K562 (cell line): ENCODE data around the gene ACAT2. TPM values are rescaled to one million over a fixed set of nuclear protein-coding genes. Genes with fewer than 3 reads are reported as not detected.

Experiments used
- ATAC-seq: fragments of 200-7000 bp; cut with Tn5 transposase; 3 replicates; pipeline ENCODE4 v1.9.1; 2020; ENCODE audit warnings: moderate library complexity
- BruUV-seq: library from RNA; stranded (reverse); fragments of 400-500 nt; replicated peaks from 2 replicates; lab custom pipeline; 2021; lab: Mats Ljungman, UMichigan
- CTCF ChIA-PET: fragments of 300-600 bp; formaldehyde crosslinking; extraction: SDS; loops from one replicate; lab custom pipeline; 2021; ENCODE audit warnings: low intra/inter-chr PET ratio; lab: Yijun Ruan, JAX
- POLR2A ChIA-PET: fragments of 300-600, 350-650 bp; sonication (Branson Sonifier 250); formaldehyde crosslinking; extraction: SDS; loops from one replicate; lab custom pipeline; 2021; ENCODE audit warnings: antibody characterized with exemption, inconsistent platforms; lab: Yijun Ruan, JAX
- DNase-seq, 4 experiments: peaks; one replicate each; pipeline versions ENCODE4 v3.0.0 to v3.0.0-alpha.2; 2011 to 2018; ENCODE audit warnings: low spot score in 3 of 4, mixed read lengths in 3 of 4; ENCODE audit errors: extremely low read depth in 1 of 4
- FAIRE-seq: peaks from 2 replicates; lab custom pipeline; 2011; peaks lifted over from hg19 to GRCh38; lab: Jason Lieb, UNC
- H2AFZ ChIP-seq: 2 replicates; pipeline ENCODE4 v1.6.0; 2011; ENCODE audit warnings: low read depth, low read length, control low read depth, inconsistent platforms
- H3K27ac ChIP-seq: fragments of 200-600 bp; 3 replicates; pipeline ENCODE4 v1.8.0; 2011; ENCODE audit warnings: low read depth, mild to moderate bottlenecking, control low read depth, inconsistent platforms, low read length, moderate library complexity, mixed read lengths; ENCODE audit errors: extremely low read depth
- H3K27me3 ChIP-seq, 2 experiments: fragments of 300-600 bp in 1 of 2; 2 replicates in 1 of 2; 3 replicates in 1 of 2; pipeline versions ENCODE4 v1.6.0 to v1.8.0; 2011; ENCODE audit warnings: inconsistent platforms in 2 of 2, low read length in 2 of 2, mild to moderate bottlenecking in 1 of 2, mixed read lengths in 1 of 2, moderate library complexity in 1 of 2; ENCODE audit not compliant: control insufficient read depth in 2 of 2, insufficient read depth in 2 of 2
- H3K36me3 ChIP-seq: fragments of 300-600 bp; 3 replicates; pipeline ENCODE4 v1.8.0; 2011; ENCODE audit warnings: mild to moderate bottlenecking, low read length, inconsistent platforms; ENCODE audit not compliant: control insufficient read depth, insufficient read depth
- H3K4me1 ChIP-seq, 2 experiments: fragments of 200-600 bp in 1 of 2; replicated peaks in 1 of 2; 2 replicates in 1 of 2; 3 replicates in 1 of 2; pipeline versions ENCODE4 v1.5.1 to v1.8.0; 2011; ENCODE audit warnings: inconsistent platforms in 2 of 2, low read length in 2 of 2, mild to moderate bottlenecking in 1 of 2, mixed read lengths in 1 of 2, moderate library complexity in 1 of 2; ENCODE audit not compliant: control insufficient read depth in 2 of 2, insufficient read depth in 2 of 2
- H3K4me2 ChIP-seq: 2 replicates; pipeline ENCODE4 v1.6.1; 2011; ENCODE audit warnings: low read length, control low read depth, inconsistent platforms, mixed read lengths; ENCODE audit not compliant: insufficient read depth
- H3K4me3 ChIP-seq: fragments of 200-600 bp; sonication (generic), shearing (Covaris generic); 2 replicates; pipeline ENCODE4 v1.5.1; 2016; ENCODE audit warnings: control low read depth, inconsistent platforms
- H3K79me2 ChIP-seq: fragments of 200-600 bp; 3 replicates; pipeline ENCODE4 v1.8.0; 2011; ENCODE audit warnings: low read length, inconsistent platforms; ENCODE audit not compliant: control insufficient read depth, insufficient read depth
- H3K9ac ChIP-seq, 2 experiments: 2 replicates each; pipeline versions ENCODE4 v1.6.0 to v1.6.1; 2011; ENCODE audit warnings: low read depth in 2 of 2, low read length in 2 of 2, control low read depth in 1 of 2, inconsistent platforms in 1 of 2, mild to moderate bottlenecking in 1 of 2, mixed read lengths in 1 of 2; ENCODE audit not compliant: insufficient read depth in 1 of 2
- H3K9me1 ChIP-seq: one replicate; pipeline ENCODE4 v1.6.0; 2011; ENCODE audit warnings: inconsistent platforms, mild to moderate bottlenecking, low read length, moderate library complexity; ENCODE audit not compliant: control insufficient read depth, insufficient read depth
- H3K9me3 ChIP-seq: replicated peaks from 2 replicates; pipeline ENCODE4 v1.5.1; 2011; ENCODE audit warnings: low read depth, low read length, inconsistent platforms; ENCODE audit not compliant: control insufficient read depth, insufficient read depth
- H4K20me1 ChIP-seq: replicated peaks from 2 replicates; pipeline ENCODE4 v1.6.1; 2011; ENCODE audit warnings: low read length, inconsistent platforms, mixed read lengths; ENCODE audit not compliant: control insufficient read depth, insufficient read depth
- BACH1 ChIP-seq: fragments of 200-800 bp; sonication (Bioruptor generic); IDR thresholded peaks from 2 replicates; pipeline ENCODE4 v1.6.1; 2016; ENCODE audit warnings: missing genetic modification characterization, missing compliant biosample characterization
- DPF2 ChIP-seq: fragments of 450-650 bp; IDR thresholded peaks from 2 replicates; pipeline ENCODE4 v1.6.1; 2016
- MCM2 ChIP-seq: fragments of 450-650 bp; IDR thresholded peaks from 2 replicates; pipeline ENCODE4 v1.6.1; 2017; ENCODE audit warnings: low read depth, mild to moderate bottlenecking
- NFATC3 ChIP-seq: fragments of 450-650 bp; IDR thresholded peaks from 2 replicates; pipeline ENCODE4 v1.6.1; 2017; ENCODE audit warnings: mild to moderate bottlenecking
- ZC3H4 ChIP-seq: sonication (generic); formaldehyde crosslinking; IDR thresholded peaks from 2 replicates; pipeline ENCODE4 v1.9.0; 2021; ENCODE audit warnings: missing genetic modification reagents, borderline replicate concordance
- ZNF324 ChIP-seq: fragments of 250-450 bp; sonication (Bioruptor Pico); IDR thresholded peaks from 2 replicates; pipeline ENCODE4 v1.4.0; 2020; ENCODE audit warnings: mild to moderate bottlenecking
- ZNF431 ChIP-seq: sonication (generic); formaldehyde crosslinking; IDR thresholded peaks from 2 replicates; pipeline ENCODE4 v1.8.0; 2022; ENCODE audit warnings: mild to moderate bottlenecking, missing genetic modification reagents
- WGBS: fragments of 100-300 bp; shearing (Covaris generic); methylation state at CpG from one replicate; pipeline ENCODE4 v1.1.6; 2016; ENCODE audit warnings: low coverage, mixed read lengths; ENCODE audit not compliant: insufficient coverage; ENCODE audit errors: missing lambda C conversion rate; 5-methylcytosine and 5-hydroxymethylcytosine counted together
- in situ Hi-C: fragments of 300-500 bp; cut with MboI; formaldehyde crosslinking; loops from 4 replicates; pipeline ENCODE4 v1.15.0; 2018; ENCODE audit warnings: inconsistent platforms, mixed read lengths
- intact Hi-C: fragments of 100-400 bp; cut with micrococcal nuclease; formaldehyde crosslinking; loops from 2 replicates; pipeline ENCODE4 v1.14.2; 2022
- polyA plus RNA-seq, 8 experiments: library from polyadenylated mRNA; depleted of rRNA in 4 of 8; stranded (reverse) in 5 of 8; unstranded in 3 of 8; fragments of >200 nt; fragmentation: Nextera tagmentation in 2 of 8; fragmentation: Illumina TruSeq in 1 of 8; extraction: Ambion mirVana in 2 of 8; extraction: Trizol in 1 of 8; gene quantifications; 2 replicates each; pipeline versions ENCODE4 v1.2.1 to v1.2.3, GENCODE V29; 2011 to 2014; ENCODE audit warnings: inconsistent platforms in 1 of 8, missing spikeins in 1 of 8
- total RNA-seq, 7 experiments: library from RNA; depleted of rRNA in 6 of 7; stranded (reverse); fragments of >200 nt in 6 of 7; fragmentation: Illumina TruSeq in 2 of 7; extraction: Trizol in 2 of 7; gene quantifications; 2 replicates each; pipeline versions ENCODE4 v1.2.1 to v1.2.3, GENCODE V29; 2011 to 2021; ENCODE audit warnings: low replicate concordance in 1 of 7
- TF ChIP-seq, protein P1 (sequence below): sonication (generic); formaldehyde crosslinking; IDR thresholded peaks from 2 replicates; pipeline ENCODE4 v1.8.0; 2022; ENCODE audit warnings: mild to moderate bottlenecking, missing genetic modification reagents
- TF ChIP-seq, protein P2 (sequence below), 2 experiments: fragments of 450-650 bp; formaldehyde crosslinking in 1 of 2; IDR thresholded peaks; 2 replicates each; pipeline versions ENCODE4 v1.4.0 to v1.6.1; 2014 to 2020; ENCODE audit warnings: mild to moderate bottlenecking in 2 of 2, borderline replicate concordance in 1 of 2, low read depth in 1 of 2

ACAT2 gene
- total and polyA plus RNA-seq, 9 of the 15 experiments (the other 6 are each of a cell fraction or from before 2014, with no cell fraction given) = 63.0 to 309 (median 144) TPM

DNA sequence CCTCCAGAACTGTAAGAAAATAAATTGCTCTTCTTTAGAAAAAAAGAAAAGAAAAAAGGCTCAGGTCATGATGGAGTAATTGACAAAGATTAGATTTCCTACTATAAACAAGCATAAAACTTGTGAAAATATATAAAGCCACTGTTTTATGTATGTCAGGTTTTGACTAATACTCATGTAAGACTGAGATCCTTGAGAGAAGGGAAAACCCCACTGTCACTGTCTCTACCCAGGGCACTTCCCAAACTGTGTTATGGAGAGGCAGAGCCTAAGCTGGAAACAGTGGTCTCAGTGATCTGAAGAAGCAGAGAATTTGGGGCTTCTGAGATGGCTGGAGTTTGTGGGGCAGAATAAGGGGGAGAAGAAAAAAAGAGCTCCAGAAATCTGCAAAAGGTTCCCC lies 7.6 kb downstream of the ACAT2 start (continued):
- TF ChIP-seq ZC3H4 (CRISPR knock-in tag) (no peak), ZNF324 (CRISPR knock-in tag) (no peak)
- TF ChIP-seq, protein P1, sequence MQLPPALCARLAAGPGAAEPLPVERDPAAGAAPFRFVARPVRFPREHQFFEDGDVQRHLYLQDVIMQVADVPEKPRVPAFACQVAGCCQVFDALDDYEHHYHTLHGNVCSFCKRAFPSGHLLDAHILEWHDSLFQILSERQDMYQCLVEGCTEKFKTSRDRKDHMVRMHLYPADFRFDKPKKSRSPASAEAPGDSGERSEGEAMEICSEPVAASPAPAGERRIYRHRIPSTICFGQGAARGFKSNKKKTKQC = no peak

DNA sequence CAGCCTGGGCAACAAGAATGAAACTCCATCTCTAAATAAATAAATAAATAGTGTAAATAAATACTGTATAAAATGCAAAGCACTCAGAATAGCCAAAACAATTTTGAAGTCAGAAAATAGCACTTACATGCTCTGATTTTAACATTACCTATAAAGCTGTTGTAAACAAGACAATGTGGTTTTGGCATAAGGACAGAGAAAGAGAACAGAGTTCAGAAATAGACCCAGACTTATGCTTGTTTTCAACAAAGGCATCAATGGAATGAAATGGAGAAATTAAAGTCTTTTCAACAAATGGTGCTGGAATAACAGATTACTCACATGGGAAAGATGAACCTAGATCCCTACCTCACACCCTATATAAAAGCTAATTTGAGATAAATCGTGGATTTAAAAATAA lies 10.4 kb downstream of the ACAT2 start:
- ATAC-seq (no peak), FAIRE-seq (no peak), DNase-seq (no peak)
- ChIA-PET POLR2A (interaction anchor here (1.1 to 3.2 kb wide), 6 partner anchors 8 to 45 kb away, joined by 3 to 15 read pairs (median 6); partner anchors contain the start of genes ACAT2, MRPL18, TCP1 and WTAP), CTCF (no interaction called here)
- no TSS peak for BruUV-seq
- H3K79me2 ChIP-seq = no peaks in the 10 kb centered on the region
- no peak overlapping the region for H3K4me2 ChIP-seq
- H3K9me1 ChIP-seq = no peaks in the 10 kb centered on the region
- H3K27ac ChIP-seq = no peak overlapping the region
- no peaks in the 10 kb centered on the region for H4K20me1 ChIP-seq
- H3K27me3 ChIP-seq = no peaks in the 10 kb centered on the region
- intact Hi-C loops (no loop called here), in situ Hi-C loops (no loop called here)
- no peak overlapping the region for H2AFZ ChIP-seq
- H3K4me3 ChIP-seq = no peak overlapping the region
- 95% methylated on average over 1 of the region's 1 CpG for WGBS
- no peaks in the 10 kb centered on the region for H3K9me3 ChIP-seq
- peaks cover 94% of the 10 kb centered on the region for H3K36me3 ChIP-seq
- TF ChIP-seq MCM2 (no peak), ZNF431 (CRISPR knock-in tag) (no peak), NFATC3 (no peak), DPF2 (no peak), BACH1 (no peak)
- TF ChIP-seq, protein P2, sequence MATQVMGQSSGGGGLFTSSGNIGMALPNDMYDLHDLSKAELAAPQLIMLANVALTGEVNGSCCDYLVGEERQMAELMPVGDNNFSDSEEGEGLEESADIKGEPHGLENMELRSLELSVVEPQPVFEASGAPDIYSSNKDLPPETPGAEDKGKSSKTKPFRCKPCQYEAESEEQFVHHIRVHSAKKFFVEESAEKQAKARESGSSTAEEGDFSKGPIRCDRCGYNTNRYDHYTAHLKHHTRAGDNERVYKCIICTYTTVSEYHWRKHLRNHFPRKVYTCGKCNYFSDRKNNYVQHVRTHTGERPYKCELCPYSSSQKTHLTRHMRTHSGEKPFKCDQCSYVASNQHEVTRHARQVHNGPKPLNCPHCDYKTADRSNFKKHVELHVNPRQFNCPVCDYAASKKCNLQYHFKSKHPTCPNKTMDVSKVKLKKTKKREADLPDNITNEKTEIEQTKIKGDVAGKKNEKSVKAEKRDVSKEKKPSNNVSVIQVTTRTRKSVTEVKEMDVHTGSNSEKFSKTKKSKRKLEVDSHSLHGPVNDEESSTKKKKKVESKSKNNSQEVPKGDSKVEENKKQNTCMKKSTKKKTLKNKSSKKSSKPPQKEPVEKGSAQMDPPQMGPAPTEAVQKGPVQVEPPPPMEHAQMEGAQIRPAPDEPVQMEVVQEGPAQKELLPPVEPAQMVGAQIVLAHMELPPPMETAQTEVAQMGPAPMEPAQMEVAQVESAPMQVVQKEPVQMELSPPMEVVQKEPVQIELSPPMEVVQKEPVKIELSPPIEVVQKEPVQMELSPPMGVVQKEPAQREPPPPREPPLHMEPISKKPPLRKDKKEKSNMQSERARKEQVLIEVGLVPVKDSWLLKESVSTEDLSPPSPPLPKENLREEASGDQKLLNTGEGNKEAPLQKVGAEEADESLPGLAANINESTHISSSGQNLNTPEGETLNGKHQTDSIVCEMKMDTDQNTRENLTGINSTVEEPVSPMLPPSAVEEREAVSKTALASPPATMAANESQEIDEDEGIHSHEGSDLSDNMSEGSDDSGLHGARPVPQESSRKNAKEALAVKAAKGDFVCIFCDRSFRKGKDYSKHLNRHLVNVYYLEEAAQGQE (IDR thresholded peaks at IDR 0.05; ENCODE audit: borderline replicate concordance) = no peak
- TF ChIP-seq, protein P2 (CRISPR knock-in tag; IDR thresholded peaks at IDR 0.05; ENCODE audit: low read depth) = no peak
- H3K4me1 ChIP-seq = no peaks in the 10 kb centered on the region
- no peak overlapping the region for H3K9ac ChIP-seq
